HepG2 (cell line): ENCODE measurements around the gene PHF14. TPM values are rescaled to one million over a fixed set of nuclear protein-coding genes. Genes with fewer than 3 reads are reported as not detected.

ENCODE experiments used
- BRCA1 ChIP-seq: sonication (generic); formaldehyde crosslinking; IDR thresholded peaks from 2 replicates; pipeline ENCODE4 v1.4.0; 2020; ENCODE audit warnings: missing genetic modification reagents
- DNMT1 ChIP-seq: sonication (generic); formaldehyde crosslinking; IDR thresholded peaks from 2 replicates; pipeline ENCODE4 v1.5.1; 2020; ENCODE audit warnings: mild to moderate bottlenecking, missing genetic modification reagents
- ELF1 ChIP-seq: sonication (generic); formaldehyde crosslinking; IDR thresholded peaks from 2 replicates; pipeline ENCODE4 v1.4.0; 2020; ENCODE audit warnings: missing genetic modification reagents
- HMG20A ChIP-seq: IDR thresholded peaks from 2 replicates; pipeline ENCODE4 v1.6.1; 2016; ENCODE audit warnings: borderline replicate concordance
- KLF15 ChIP-seq: sonication (generic); formaldehyde crosslinking; IDR thresholded peaks from 2 replicates; pipeline ENCODE4 v1.8.1; 2023; ENCODE audit warnings: borderline replicate concordance, mild to moderate bottlenecking, inconsistent platforms, missing genetic modification reagents, mixed read lengths
- NCOA1 ChIP-seq: sonication (generic); formaldehyde crosslinking; IDR thresholded peaks from 2 replicates; pipeline ENCODE4 v1.9.0; 2021; ENCODE audit warnings: missing genetic modification reagents
- NCOA2 ChIP-seq: sonication (generic); formaldehyde crosslinking; IDR thresholded peaks from 2 replicates; pipeline ENCODE4 v1.8.0; 2022; ENCODE audit warnings: inconsistent platforms
- NR2C2 ChIP-seq: sonication (generic); formaldehyde crosslinking; IDR thresholded peaks from 2 replicates; pipeline ENCODE4 v1.4.0; 2020; ENCODE audit warnings: missing genetic modification reagents, mild to moderate bottlenecking, moderate library complexity, borderline replicate concordance
- REL ChIP-seq: sonication (generic); formaldehyde crosslinking; conservative IDR thresholded peaks from 2 replicates; pipeline ENCODE4 v1.8.0; 2022; ENCODE audit warnings: mild to moderate bottlenecking, missing genetic modification reagents, moderate library complexity
- WIZ ChIP-seq: sonication (generic); formaldehyde crosslinking; IDR thresholded peaks from 2 replicates; pipeline ENCODE4 v1.5.1; 2020; ENCODE audit warnings: mild to moderate bottlenecking, missing genetic modification reagents
- XBP1 ChIP-seq: sonication (generic); formaldehyde crosslinking; IDR thresholded peaks from 2 replicates; pipeline ENCODE4 v1.5.0; 2020; ENCODE audit warnings: missing genetic modification reagents
- ZFX ChIP-seq: sonication (generic); formaldehyde crosslinking; IDR thresholded peaks from 2 replicates; pipeline ENCODE4 v1.4.0; 2020; ENCODE audit warnings: mild to moderate bottlenecking, low read depth, missing genetic modification reagents, moderate library complexity
- ZMYM3 ChIP-seq: sonication (generic); formaldehyde crosslinking; IDR thresholded peaks from 2 replicates; pipeline ENCODE4 v1.5.1; 2020; ENCODE audit warnings: mild to moderate bottlenecking, missing genetic modification reagents
- ZNF30 ChIP-seq: sonication (generic); formaldehyde crosslinking; IDR thresholded peaks from 2 replicates; pipeline ENCODE4 v1.5.0; 2020; ENCODE audit warnings: mild to moderate bottlenecking, missing genetic modification reagents
- ZNF530 ChIP-seq: sonication (generic); formaldehyde crosslinking; IDR thresholded peaks from 2 replicates; pipeline ENCODE4 v1.5.0; 2020; ENCODE audit warnings: low read depth, mild to moderate bottlenecking, missing genetic modification reagents
- ZNF674 ChIP-seq: sonication (generic); formaldehyde crosslinking; IDR thresholded peaks from 2 replicates; pipeline ENCODE4 v1.5.0; 2020; ENCODE audit warnings: low read depth, mild to moderate bottlenecking, missing genetic modification reagents
- polyA plus RNA-seq, 8 experiments: library from polyadenylated mRNA; depleted of rRNA in 3 of 8; stranded (reverse) in 7 of 8; unstranded in 1 of 8; fragments of >200 nt; fragmentation: Illumina TruSeq in 4 of 8; extraction: Trizol in 4 of 8; gene quantifications; 2 replicates each; pipeline versions ENCODE4 v1.2.1 to v1.2.3, GENCODE V29; 2011 to 2016; ENCODE audit warnings: low read depth in 4 of 8, missing spikeins in 1 of 8, mixed read lengths in 1 of 8; ENCODE audit not compliant: insufficient read depth in 1 of 8
- total RNA-seq, 5 experiments: library from RNA; depleted of rRNA; stranded (reverse); fragments of >200 nt; fragmentation: Illumina TruSeq; extraction: Trizol; gene quantifications; 2 replicates each; pipeline ENCODE4 v1.2.3, GENCODE V29; 2016; ENCODE audit warnings: low read depth in 1 of 5
- TF ChIP-seq, protein P1 (sequence below): sonication (generic); formaldehyde crosslinking; IDR thresholded peaks from 2 replicates; pipeline ENCODE4 v1.4.0; 2020; ENCODE audit warnings: missing genetic modification reagents
- TF ChIP-seq, protein P2 (sequence below): sonication (generic); formaldehyde crosslinking; IDR thresholded peaks from 2 replicates; pipeline ENCODE4 v1.4.0; 2020; ENCODE audit warnings: missing genetic modification reagents
- TF ChIP-seq, protein P3 (sequence below): sonication (generic); formaldehyde crosslinking; IDR thresholded peaks from 2 replicates; pipeline ENCODE4 v1.4.0; 2020; ENCODE audit warnings: mild to moderate bottlenecking, missing genetic modification reagents
- TF ChIP-seq, protein P4 (sequence below): sonication (generic); formaldehyde crosslinking; IDR thresholded peaks from 2 replicates; pipeline ENCODE4 v1.4.0; 2020; ENCODE audit warnings: missing genetic modification reagents, mild to moderate bottlenecking, borderline replicate concordance
- TF ChIP-seq, protein P5 (sequence below): sonication (generic); formaldehyde crosslinking; IDR thresholded peaks from 2 replicates; pipeline ENCODE4 v1.9.0; 2022; ENCODE audit warnings: low read depth, missing genetic modification reagents

PHF14 gene
- total and polyA plus RNA-seq, 2 of the 13 experiments (the other 11 are each of a cell fraction or from before 2014, with no cell fraction given), result 18.9 to 68.7 TPM

DNA sequence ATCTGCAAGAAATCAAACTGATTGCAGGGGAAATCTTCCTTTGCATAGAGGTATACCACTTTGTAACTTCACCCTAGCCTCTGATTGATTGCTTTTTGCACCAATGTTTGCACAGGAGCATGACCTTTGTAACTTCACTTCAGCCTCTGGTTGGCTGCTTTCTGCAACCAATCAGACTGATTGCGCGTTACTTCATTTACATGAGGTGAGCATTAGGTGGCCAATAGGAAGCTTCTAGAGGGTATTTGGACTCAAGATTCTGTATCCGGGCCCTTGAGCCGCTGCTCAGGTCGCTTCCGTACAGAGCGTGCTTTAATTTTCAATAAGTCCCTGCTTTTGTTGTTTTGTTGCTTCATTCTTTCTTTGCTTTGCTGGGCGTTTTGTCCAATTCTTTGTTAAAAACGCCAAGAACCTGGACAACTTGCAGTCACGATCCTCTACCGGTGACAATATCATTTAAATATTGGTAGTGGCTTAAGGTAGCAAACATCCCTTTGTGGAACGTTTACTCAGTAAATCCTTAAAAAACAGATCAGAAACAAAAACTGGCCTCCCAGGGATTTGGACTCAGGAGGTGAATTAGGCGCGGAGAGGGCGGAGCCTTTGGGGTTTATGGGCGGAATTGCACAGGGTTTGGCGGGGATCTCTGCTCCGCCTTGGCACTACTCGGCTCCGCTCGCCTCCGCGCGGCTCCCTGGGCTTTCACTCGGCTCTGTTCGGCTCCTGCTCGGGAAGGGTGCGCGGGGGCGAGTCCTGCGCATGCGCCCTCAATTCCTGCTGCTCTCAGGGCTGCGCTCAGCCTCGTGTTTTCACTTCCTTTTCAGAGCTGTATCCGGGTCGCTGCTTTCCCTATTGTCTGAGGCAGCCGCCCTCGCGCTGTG lies at the start of gene PHF14 (continued):
- TF ChIP-seq, protein P1, sequence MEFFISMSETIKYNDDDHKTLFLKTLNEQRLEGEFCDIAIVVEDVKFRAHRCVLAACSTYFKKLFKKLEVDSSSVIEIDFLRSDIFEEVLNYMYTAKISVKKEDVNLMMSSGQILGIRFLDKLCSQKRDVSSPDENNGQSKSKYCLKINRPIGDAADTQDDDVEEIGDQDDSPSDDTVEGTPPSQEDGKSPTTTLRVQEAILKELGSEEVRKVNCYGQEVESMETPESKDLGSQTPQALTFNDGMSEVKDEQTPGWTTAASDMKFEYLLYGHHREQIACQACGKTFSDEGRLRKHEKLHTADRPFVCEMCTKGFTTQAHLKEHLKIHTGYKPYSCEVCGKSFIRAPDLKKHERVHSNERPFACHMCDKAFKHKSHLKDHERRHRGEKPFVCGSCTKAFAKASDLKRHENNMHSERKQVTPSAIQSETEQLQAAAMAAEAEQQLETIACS (CRISPR knock-in tag), result peak; percentile 58
- TF ChIP-seq REL (0 out of 2 replicates have a peak, but pooled peaks have one; percentile 15), ZNF530 (CRISPR knock-in tag) (peak; percentile 75; the same call in 1 of the 2 replicates), DNMT1 (CRISPR knock-in tag) (no peak), NCOA2 (CRISPR knock-in tag) (peak; percentile 16; the same call in 1 of the 2 replicates), NCOA1 (0 out of 2 replicates have a peak, but pooled peaks have one; percentile 12), BRCA1 (CRISPR knock-in tag) (no peak), WIZ (CRISPR knock-in tag) (no peak), ZFX (CRISPR knock-in tag) (peak; percentile 57), ELF1 (CRISPR knock-in tag) (peak; percentile 64), XBP1 (CRISPR knock-in tag) (no peak), NR2C2 (CRISPR knock-in tag) (peak; percentile 95), ZNF674 (CRISPR knock-in tag) (no peak), ZNF30 (CRISPR knock-in tag) (no peak), KLF15 (CRISPR knock-in tag) (no peak), HMG20A (CRISPR knock-in tag) (peak; percentile 22; the same call in 1 of the 2 replicates), ZMYM3 (no peak)
- TF ChIP-seq, protein P2, sequence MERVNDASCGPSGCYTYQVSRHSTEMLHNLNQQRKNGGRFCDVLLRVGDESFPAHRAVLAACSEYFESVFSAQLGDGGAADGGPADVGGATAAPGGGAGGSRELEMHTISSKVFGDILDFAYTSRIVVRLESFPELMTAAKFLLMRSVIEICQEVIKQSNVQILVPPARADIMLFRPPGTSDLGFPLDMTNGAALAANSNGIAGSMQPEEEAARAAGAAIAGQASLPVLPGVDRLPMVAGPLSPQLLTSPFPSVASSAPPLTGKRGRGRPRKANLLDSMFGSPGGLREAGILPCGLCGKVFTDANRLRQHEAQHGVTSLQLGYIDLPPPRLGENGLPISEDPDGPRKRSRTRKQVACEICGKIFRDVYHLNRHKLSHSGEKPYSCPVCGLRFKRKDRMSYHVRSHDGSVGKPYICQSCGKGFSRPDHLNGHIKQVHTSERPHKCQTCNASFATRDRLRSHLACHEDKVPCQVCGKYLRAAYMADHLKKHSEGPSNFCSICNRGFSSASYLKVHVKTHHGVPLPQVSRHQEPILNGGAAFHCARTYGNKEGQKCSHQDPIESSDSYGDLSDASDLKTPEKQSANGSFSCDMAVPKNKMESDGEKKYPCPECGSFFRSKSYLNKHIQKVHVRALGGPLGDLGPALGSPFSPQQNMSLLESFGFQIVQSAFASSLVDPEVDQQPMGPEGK (CRISPR knock-in tag), result 0 out of 2 replicates have a peak, but pooled peaks have one; percentile 4
- TF ChIP-seq, protein P3, sequence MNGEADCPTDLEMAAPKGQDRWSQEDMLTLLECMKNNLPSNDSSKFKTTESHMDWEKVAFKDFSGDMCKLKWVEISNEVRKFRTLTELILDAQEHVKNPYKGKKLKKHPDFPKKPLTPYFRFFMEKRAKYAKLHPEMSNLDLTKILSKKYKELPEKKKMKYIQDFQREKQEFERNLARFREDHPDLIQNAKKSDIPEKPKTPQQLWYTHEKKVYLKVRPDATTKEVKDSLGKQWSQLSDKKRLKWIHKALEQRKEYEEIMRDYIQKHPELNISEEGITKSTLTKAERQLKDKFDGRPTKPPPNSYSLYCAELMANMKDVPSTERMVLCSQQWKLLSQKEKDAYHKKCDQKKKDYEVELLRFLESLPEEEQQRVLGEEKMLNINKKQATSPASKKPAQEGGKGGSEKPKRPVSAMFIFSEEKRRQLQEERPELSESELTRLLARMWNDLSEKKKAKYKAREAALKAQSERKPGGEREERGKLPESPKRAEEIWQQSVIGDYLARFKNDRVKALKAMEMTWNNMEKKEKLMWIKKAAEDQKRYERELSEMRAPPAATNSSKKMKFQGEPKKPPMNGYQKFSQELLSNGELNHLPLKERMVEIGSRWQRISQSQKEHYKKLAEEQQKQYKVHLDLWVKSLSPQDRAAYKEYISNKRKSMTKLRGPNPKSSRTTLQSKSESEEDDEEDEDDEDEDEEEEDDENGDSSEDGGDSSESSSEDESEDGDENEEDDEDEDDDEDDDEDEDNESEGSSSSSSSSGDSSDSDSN, result no peak; the same call in 1 of the 2 replicates
- TF ChIP-seq, protein P4, sequence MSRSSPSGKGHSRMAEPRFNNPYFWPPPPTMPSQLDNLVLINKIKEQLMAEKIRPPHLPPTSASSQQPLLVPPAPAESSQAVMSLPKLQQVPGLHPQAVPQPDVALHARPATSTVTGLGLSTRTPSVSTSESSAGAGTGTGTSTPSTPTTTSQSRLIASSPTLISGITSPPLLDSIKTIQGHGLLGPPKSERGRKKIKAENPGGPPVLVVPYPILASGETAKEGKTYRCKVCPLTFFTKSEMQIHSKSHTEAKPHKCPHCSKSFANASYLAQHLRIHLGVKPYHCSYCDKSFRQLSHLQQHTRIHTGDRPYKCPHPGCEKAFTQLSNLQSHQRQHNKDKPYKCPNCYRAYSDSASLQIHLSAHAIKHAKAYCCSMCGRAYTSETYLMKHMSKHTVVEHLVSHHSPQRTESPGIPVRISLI (CRISPR knock-in tag), result no peak
- TF ChIP-seq, protein P5, sequence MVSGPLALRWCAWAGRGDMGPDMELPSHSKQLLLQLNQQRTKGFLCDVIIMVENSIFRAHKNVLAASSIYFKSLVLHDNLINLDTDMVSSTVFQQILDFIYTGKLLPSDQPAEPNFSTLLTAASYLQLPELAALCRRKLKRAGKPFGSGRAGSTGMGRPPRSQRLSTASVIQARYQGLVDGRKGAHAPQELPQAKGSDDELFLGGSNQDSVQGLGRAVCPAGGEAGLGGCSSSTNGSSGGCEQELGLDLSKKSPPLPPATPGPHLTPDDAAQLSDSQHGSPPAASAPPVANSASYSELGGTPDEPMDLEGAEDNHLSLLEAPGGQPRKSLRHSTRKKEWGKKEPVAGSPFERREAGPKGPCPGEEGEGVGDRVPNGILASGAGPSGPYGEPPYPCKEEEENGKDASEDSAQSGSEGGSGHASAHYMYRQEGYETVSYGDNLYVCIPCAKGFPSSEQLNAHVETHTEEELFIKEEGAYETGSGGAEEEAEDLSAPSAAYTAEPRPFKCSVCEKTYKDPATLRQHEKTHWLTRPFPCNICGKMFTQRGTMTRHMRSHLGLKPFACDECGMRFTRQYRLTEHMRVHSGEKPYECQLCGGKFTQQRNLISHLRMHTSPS (CRISPR knock-in tag), result no peak
